HG02938 (cell line): ENCODE results near the gene IPCEF1.
"Not testable (repeated sequence)": the region's sequence is repeated elsewhere in the genome, so short reads cannot be mapped to it uniquely, and the experiment has no call there.

Experiments
- ATAC-seq: cut with Tn5 transposase; IDR thresholded peaks from one replicate; pipeline ENCODE4 v1.9.1; 2021; ENCODE audit warnings: mild to moderate bottlenecking, moderate library complexity; ENCODE audit not compliant: unreplicated experiment

IPCEF1 gene

GRCh38 chr6:154227862-154228520 is 128.6 kb downstream of the IPCEF1 start:
- no peak for ATAC-seq

GRCh38 chr6:154226461-154226860 is 130.1 kb downstream of the IPCEF1 start:
- ATAC-seq, result no peak

- no peak for ATAC-seq
These were observed 133.3 kb downstream of the IPCEF1 start for GRCh38 chr6:154223296-154223695.

GRCh38 chr6:154222716-154223115 is 133.9 kb downstream of the IPCEF1 start:
- ATAC-seq, result no peak

GRCh38 chr6:154219250-154219649 is 137.4 kb downstream of the IPCEF1 start:
- no peak for ATAC-seq

- ATAC-seq, result no peak
These were observed 137.8 kb downstream of the IPCEF1 start for GRCh38 chr6:154218787-154219186.

GRCh38 chr6:154218301-154218700 is 138.3 kb downstream of the IPCEF1 start:
- ATAC-seq, result no peak

GRCh38 chr6:154213782-154214181 is 142.8 kb downstream of the IPCEF1 start:
- ATAC-seq, result no peak

- ATAC-seq, result no peak
These were observed 145.9 kb downstream of the IPCEF1 start for GRCh38 chr6:154210678-154211077.

GRCh38 chr6:154209555-154209954 is 147.0 kb downstream of the IPCEF1 start:
- ATAC-seq, result no peak

GRCh38 chr6:154206996-154207395 is 149.6 kb downstream of the IPCEF1 start:
- no peak for ATAC-seq

GRCh38 chr6:154206141-154206540 is 150.5 kb downstream of the IPCEF1 start:
- ATAC-seq, result no peak

- no peak for ATAC-seq
These were observed 153.6 kb downstream of the IPCEF1 start for GRCh38 chr6:154202958-154203357.

GRCh38 chr6:154202339-154202738 is 154.3 kb downstream of the IPCEF1 start:
- no peak for ATAC-seq

- not testable (repeated sequence) for ATAC-seq
These were observed 154.9 kb downstream of the IPCEF1 start for GRCh38 chr6:154201688-154202087.

GRCh38 chr6:154197196-154197860 is 159.3 kb downstream of the IPCEF1 start:
- no peak for ATAC-seq

GRCh38 chr6:154196333-154196885 is 160.2 kb downstream of the IPCEF1 start:
- no peak for ATAC-seq

- ATAC-seq, result no peak
These were observed 168.9 kb downstream of the IPCEF1 start for GRCh38 chr6:154187714-154188113.

GRCh38 chr6:154187203-154187602 is 169.4 kb downstream of the IPCEF1 start:
- no peak for ATAC-seq

- no peak for ATAC-seq
These were observed 177.2 kb downstream of the IPCEF1 start for GRCh38 chr6:154179434-154179833.

GRCh38 chr6:154172393-154172792 is 184.2 kb downstream of the IPCEF1 start:
- not testable (repeated sequence) for ATAC-seq

- ATAC-seq, result no peak
These were observed 186.5 kb downstream of the IPCEF1 start for GRCh38 chr6:154170106-154170505.
